OCI-LY7 (cell line): ENCODE data around the gene MROH7.

Source experiments
- EZH2phosphoT487 ChIP-seq: fragments of 200-600 bp; sonication (generic); IDR thresholded peaks from 2 replicates; pipeline ENCODE4 v1.6.1; 2018; ENCODE audit warnings: low read depth, borderline replicate concordance, mild to moderate bottlenecking, mixed run types, antibody characterized with exemption, low read length, moderate library complexity, mixed read lengths
- TF ChIP-seq, protein P1 (sequence below): fragments of 200-600 bp; sonication (generic); conservative IDR thresholded peaks from 2 replicates; pipeline ENCODE4 v1.5.1; 2014; ENCODE audit warnings: mild to moderate bottlenecking, antibody characterized with exemption, low read length, moderate library complexity, mixed read lengths

DNA sequence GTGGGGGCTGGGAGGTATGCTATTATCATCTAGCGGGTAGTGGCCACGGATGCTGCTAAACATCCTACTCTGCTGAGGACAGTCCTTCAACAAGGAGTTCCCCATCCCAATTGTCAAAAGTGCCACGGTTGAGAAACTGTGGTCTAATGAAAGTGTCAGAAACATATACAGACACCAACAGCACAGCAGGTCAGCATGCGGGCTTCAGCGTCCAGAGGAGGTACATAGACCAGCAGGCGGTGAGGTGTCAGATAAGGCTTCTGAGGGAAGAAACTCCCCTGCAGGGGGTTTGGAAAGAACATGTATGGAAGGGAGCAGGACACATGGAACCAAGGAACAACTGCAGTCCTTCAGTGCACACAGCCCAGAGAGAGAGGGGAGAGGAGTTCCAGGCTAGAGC is 69.3 kb downstream of the MROH7 start:
- TF ChIP-seq, protein P1, sequence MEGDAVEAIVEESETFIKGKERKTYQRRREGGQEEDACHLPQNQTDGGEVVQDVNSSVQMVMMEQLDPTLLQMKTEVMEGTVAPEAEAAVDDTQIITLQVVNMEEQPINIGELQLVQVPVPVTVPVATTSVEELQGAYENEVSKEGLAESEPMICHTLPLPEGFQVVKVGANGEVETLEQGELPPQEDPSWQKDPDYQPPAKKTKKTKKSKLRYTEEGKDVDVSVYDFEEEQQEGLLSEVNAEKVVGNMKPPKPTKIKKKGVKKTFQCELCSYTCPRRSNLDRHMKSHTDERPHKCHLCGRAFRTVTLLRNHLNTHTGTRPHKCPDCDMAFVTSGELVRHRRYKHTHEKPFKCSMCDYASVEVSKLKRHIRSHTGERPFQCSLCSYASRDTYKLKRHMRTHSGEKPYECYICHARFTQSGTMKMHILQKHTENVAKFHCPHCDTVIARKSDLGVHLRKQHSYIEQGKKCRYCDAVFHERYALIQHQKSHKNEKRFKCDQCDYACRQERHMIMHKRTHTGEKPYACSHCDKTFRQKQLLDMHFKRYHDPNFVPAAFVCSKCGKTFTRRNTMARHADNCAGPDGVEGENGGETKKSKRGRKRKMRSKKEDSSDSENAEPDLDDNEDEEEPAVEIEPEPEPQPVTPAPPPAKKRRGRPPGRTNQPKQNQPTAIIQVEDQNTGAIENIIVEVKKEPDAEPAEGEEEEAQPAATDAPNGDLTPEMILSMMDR: no peak
- no peak for TF ChIP-seq EZH2phosphoT487
